ENCODE measurements around the gene SP100. TPM values are rescaled to one million over a fixed set of nuclear protein-coding genes. Genes with fewer than 3 reads are reported as not detected.

Gene SP100
- total and polyA plus RNA-seq, 4 donors: 56.2 to 128 (median 81.1) TPM

- no peak overlapping the region for H3K27ac ChIP-seq (ENCODE audit: low read depth in 1 of 2, low read length in 1 of 2)
- DNase-seq: no peak
- WGBS, 2 donors: 35 to 68% methylated on average over 3 of the region's 3 CpGs
- H3K27me3 ChIP-seq (ENCODE audit: control insufficient read depth in 3 of 3, insufficient read depth in 3 of 3, low read length in 2 of 3): no peaks in the 10 kb centered on the region
- H3K4me1 ChIP-seq (ENCODE audit: control insufficient read depth in 5 of 5, insufficient read depth in 5 of 5, low read length in 5 of 5): no peaks in the 10 kb centered on the region
- H3K4me3 ChIP-seq: no peak overlapping the region
- no peak for TF ChIP-seq CTCF (IDR thresholded peaks at IDR 0.05; ENCODE audit: control extremely low read depth, extremely low read depth)
- H3K36me3 ChIP-seq (ENCODE audit: control insufficient read depth in 4 of 4, insufficient read depth in 4 of 4, low read length in 4 of 4): peaks cover 0 to 33% (median 19%) of the 10 kb centered on the region in 4 donors
- H3K9me3 ChIP-seq (ENCODE audit: control insufficient read depth in 4 of 4, insufficient read depth in 3 of 4, low read length in 3 of 4): no peaks in the 10 kb centered on the region
- no peak overlapping the region for H3K9ac ChIP-seq (ENCODE audit: insufficient read depth in 1 of 2, low read length in 2 of 2)
- ATAC-seq (ENCODE audit: insufficient read depth, low FRiP score): no peak
These were observed 80.9 kb downstream of the SP100 start for GRCh38 chr2:230496891-230497290.

- Histone ChIP-seq H3K9ac (ENCODE audit: insufficient read depth in 1 of 2, low read length in 2 of 2) (no peak overlapping the region), H3K9me3 (ENCODE audit: control insufficient read depth in 4 of 4, insufficient read depth in 3 of 4, low read length in 3 of 4) (no peaks in the 10 kb centered on the region), H3K4me1 (ENCODE audit: control insufficient read depth in 5 of 5, insufficient read depth in 5 of 5, low read length in 5 of 5) (no peaks in the 10 kb centered on the region), H3K27ac (ENCODE audit: low read depth in 1 of 2, low read length in 1 of 2) (no peak overlapping the region), H3K4me3 (no peak overlapping the region), H3K36me3 (ENCODE audit: control insufficient read depth in 4 of 4, insufficient read depth in 4 of 4, low read length in 4 of 4) (peaks cover 0 to 35% (median 20%) of the 10 kb centered on the region in 4 donors), H3K27me3 (ENCODE audit: control insufficient read depth in 3 of 3, insufficient read depth in 3 of 3, low read length in 2 of 3) (no peaks in the 10 kb centered on the region)
- no peak for TF ChIP-seq CTCF (IDR thresholded peaks at IDR 0.05; ENCODE audit: control extremely low read depth, extremely low read depth)
- DNase-seq: no peak
- ATAC-seq (ENCODE audit: insufficient read depth, low FRiP score): no peak
- WGBS, 2 donors: 82 to 88% methylated on average over 5 of the region's 5 CpGs
These were observed 82.6 kb downstream of the SP100 start for GRCh38 chr2:230498506-230499107.

GRCh38 chr2:230502593-230502992 lies 86.6 kb downstream of the SP100 start:
- no peaks in the 10 kb centered on the region for H3K27me3 ChIP-seq (ENCODE audit: control insufficient read depth in 3 of 3, insufficient read depth in 3 of 3, low read length in 2 of 3)
- no peak overlapping the region for H3K4me3 ChIP-seq
- 96 to 98% methylated on average over 7 of the region's 7 CpGs for WGBS, 2 donors
- ATAC-seq (ENCODE audit: insufficient read depth, low FRiP score) (no peak), DNase-seq (no peak)
- H3K9ac ChIP-seq (ENCODE audit: insufficient read depth in 1 of 2, low read length in 2 of 2): no peak overlapping the region
- no peaks in the 10 kb centered on the region for H3K4me1 ChIP-seq (ENCODE audit: control insufficient read depth in 5 of 5, insufficient read depth in 5 of 5, low read length in 5 of 5)
- no peak for TF ChIP-seq CTCF (IDR thresholded peaks at IDR 0.05; ENCODE audit: control extremely low read depth, extremely low read depth)
- H3K9me3 ChIP-seq (ENCODE audit: control insufficient read depth in 4 of 4, insufficient read depth in 3 of 4, low read length in 3 of 4): no peaks in the 10 kb centered on the region
- no peak overlapping the region for H3K27ac ChIP-seq (ENCODE audit: low read depth in 1 of 2, low read length in 1 of 2)
- peaks cover 0 to 42% (median 23%) of the 10 kb centered on the region in 4 donors for H3K36me3 ChIP-seq (ENCODE audit: control insufficient read depth in 4 of 4, insufficient read depth in 4 of 4, low read length in 4 of 4)

GRCh38 chr2:230503798-230504197 lies 87.8 kb downstream of the SP100 start:
- DNase-seq: no peak
- Histone ChIP-seq H3K36me3 (ENCODE audit: control insufficient read depth in 4 of 4, insufficient read depth in 4 of 4, low read length in 4 of 4) (peaks cover 0 to 40% (median 22%) of the 10 kb centered on the region in 4 donors), H3K27me3 (ENCODE audit: control insufficient read depth in 3 of 3, insufficient read depth in 3 of 3, low read length in 2 of 3) (no peaks in the 10 kb centered on the region), H3K4me1 (ENCODE audit: control insufficient read depth in 5 of 5, insufficient read depth in 5 of 5, low read length in 5 of 5) (no peaks in the 10 kb centered on the region), H3K9me3 (ENCODE audit: control insufficient read depth in 4 of 4, insufficient read depth in 3 of 4, low read length in 3 of 4) (no peaks in the 10 kb centered on the region), H3K27ac (ENCODE audit: low read depth in 1 of 2, low read length in 1 of 2) (no peak overlapping the region), H3K4me3 (no peak overlapping the region), H3K9ac (ENCODE audit: insufficient read depth in 1 of 2, low read length in 2 of 2) (no peak overlapping the region)
- ATAC-seq (ENCODE audit: insufficient read depth, low FRiP score): no peak
- no peak for TF ChIP-seq CTCF (IDR thresholded peaks at IDR 0.05; ENCODE audit: control extremely low read depth, extremely low read depth)

Measured in lung (tissue), 12 donors.